Retinal pigment epithelial cell (primary cell): ENCODE results near the gene TPM2.

Experiments
- DNase-seq: peaks from one replicate; pipeline ENCODE4 v3.0.0-alpha.2; 2010; ENCODE audit warnings: low read depth
- H3K4me3 ChIP-seq: 2 replicates; pipeline ENCODE4 v1.5.1; 2011; ENCODE audit warnings: mild to moderate bottlenecking, low read length, control low read depth, moderate library complexity
- TF ChIP-seq, protein P1 (sequence below): conservative IDR thresholded peaks from 2 replicates; pipeline ENCODE4 v1.5.1; 2011; ENCODE audit warnings: low read depth, low read length, control low read depth, inconsistent platforms

TPM2 gene

GRCh38 chr9:35682520-35683315 lies 7.0 kb downstream of the TPM2 start:
- no peak for DNase-seq
- TF ChIP-seq, protein P1, sequence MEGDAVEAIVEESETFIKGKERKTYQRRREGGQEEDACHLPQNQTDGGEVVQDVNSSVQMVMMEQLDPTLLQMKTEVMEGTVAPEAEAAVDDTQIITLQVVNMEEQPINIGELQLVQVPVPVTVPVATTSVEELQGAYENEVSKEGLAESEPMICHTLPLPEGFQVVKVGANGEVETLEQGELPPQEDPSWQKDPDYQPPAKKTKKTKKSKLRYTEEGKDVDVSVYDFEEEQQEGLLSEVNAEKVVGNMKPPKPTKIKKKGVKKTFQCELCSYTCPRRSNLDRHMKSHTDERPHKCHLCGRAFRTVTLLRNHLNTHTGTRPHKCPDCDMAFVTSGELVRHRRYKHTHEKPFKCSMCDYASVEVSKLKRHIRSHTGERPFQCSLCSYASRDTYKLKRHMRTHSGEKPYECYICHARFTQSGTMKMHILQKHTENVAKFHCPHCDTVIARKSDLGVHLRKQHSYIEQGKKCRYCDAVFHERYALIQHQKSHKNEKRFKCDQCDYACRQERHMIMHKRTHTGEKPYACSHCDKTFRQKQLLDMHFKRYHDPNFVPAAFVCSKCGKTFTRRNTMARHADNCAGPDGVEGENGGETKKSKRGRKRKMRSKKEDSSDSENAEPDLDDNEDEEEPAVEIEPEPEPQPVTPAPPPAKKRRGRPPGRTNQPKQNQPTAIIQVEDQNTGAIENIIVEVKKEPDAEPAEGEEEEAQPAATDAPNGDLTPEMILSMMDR, result no peak
- no peak overlapping the region for H3K4me3 ChIP-seq

GRCh38 chr9:35682051-35682450 lies 7.7 kb downstream of the TPM2 start:
- H3K4me3 ChIP-seq, result no peak overlapping the region
- TF ChIP-seq, protein P1, result no peak
- no peak for DNase-seq

DNA sequence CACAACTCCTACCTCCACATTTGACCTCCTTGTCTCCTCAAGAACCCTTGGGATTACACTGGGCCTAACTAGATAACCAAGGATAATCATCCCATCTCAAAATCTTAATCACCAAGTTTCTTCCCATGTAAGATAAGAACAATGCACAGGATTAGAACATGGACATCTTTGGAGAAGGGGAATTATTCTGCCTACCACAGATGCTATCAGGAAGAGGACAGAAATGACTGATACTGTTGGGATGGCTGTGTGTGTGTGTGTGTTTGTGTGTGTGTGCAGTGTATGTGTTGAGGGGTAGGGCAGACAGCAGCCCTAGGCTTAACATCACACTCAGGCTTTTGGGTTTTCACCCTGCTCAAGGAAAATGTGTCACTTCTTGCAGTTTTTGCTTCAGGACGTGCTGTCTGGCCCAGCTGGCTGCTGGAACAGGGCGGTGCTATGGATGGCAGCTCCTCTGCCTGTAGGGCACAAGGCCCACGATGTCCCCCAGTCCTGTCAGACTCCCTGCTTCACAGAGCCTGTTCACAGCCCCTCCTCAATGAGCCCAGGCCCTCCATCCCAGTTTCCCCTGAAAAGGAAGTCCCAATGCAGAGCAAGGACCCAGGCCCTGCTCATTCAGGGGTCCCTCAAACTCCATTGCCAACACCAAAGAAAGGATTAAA lies 8.3 kb downstream of the TPM2 start:
- DNase-seq, result no peak
- no peak overlapping the region for H3K4me3 ChIP-seq
- TF ChIP-seq, protein P1, result no peak

GRCh38 chr9:35680331-35681105 lies 9.2 kb downstream of the TPM2 start:
- DNase-seq, result no peak
- H3K4me3 ChIP-seq, result no peak overlapping the region
- TF ChIP-seq, protein P1, result no peak

GRCh38 chr9:35679766-35680330 lies 9.9 kb downstream of the TPM2 start:
- TF ChIP-seq, protein P1, result no peak
- no peak for DNase-seq
- no peak overlapping the region for H3K4me3 ChIP-seq

- no peak overlapping the region for H3K4me3 ChIP-seq
- no peak for DNase-seq
- TF ChIP-seq, protein P1, result no peak
Observed at GRCh38 chr9:35679091-35679490, 10.6 kb downstream of the TPM2 start.
